A673 (cell line): ENCODE measurements around the gene ZNF496.

Experiments used
- CTCF ChIP-seq: fragments of 300-800, 200-600 bp; sonication (generic); conservative IDR thresholded peaks from 2 replicates; pipeline ENCODE4 v1.5.1; 2017; ENCODE audit warnings: low read depth, mild to moderate bottlenecking, antibody characterized with exemption, low read length, moderate library complexity, mixed read lengths
- EZH2 ChIP-seq: fragments of 200-600 bp; sonication (generic); IDR thresholded peaks from 2 replicates; pipeline ENCODE4 v1.6.1; 2017; ENCODE audit warnings: borderline replicate concordance, low read depth, mild to moderate bottlenecking, mixed read lengths, antibody characterized with exemption, low read length; ENCODE audit not compliant: poor library complexity, severe bottlenecking

DNA sequence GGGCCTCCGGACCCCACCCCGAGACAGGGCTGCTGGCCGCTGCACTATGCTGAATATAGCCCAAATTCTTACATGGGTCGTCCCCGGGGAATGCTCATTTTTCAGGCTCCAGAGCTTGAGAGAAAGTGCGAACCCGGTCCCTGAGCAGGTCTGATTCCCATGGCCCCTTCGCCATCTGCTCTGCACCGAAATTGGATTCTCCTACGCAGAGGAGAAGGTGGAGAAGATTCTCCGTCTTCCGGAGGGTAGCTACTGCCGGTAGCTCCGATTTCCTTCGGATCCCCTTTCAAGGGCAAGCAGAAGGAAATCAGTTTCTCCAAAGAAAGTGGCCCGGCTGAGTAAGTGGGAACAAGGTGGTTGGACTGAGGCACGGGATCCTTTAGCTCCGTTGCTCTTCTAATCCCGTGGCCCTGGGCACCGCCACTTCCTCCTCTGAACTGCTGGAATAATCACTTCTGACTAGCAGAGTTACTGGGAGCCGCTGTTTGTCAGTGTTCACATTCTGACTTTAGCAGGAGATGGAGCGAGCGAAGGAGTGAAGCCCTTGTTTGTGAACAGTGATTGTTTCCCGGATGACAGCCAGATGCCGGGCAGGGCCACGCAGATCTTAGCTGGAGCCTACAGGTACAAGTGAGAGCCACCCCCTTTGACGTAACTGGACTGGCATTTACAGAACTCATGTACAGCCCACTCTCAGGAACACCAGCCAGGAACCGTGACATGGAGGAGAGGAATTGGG, 1.1 kb upstream of the ZNF496 start:
- TF ChIP-seq CTCF = no peak
- TF ChIP-seq EZH2 = no peak
